Endothelial cell of umbilical vein (primary cell): Measurements from ENCODE around the gene RCAN1.

Experiments
- CTCF ChIP-seq, 2 donors: IDR thresholded peaks; 1 replicate in 1 of 2; 2 replicates in 1 of 2; pipeline ENCODE4 v1.5.1; 2011; ENCODE audit warnings: low read length in 2 of 2, mild to moderate bottlenecking in 2 of 2, moderate library complexity in 2 of 2, control low read depth in 1 of 2, inconsistent platforms in 1 of 2, low read depth in 1 of 2; ENCODE audit not compliant: insufficient read depth in 1 of 2; ENCODE audit errors: extremely low read depth in 1 of 2
- POLR2A ChIP-seq: IDR thresholded peaks from 2 replicates; pipeline ENCODE4 v1.6.1; 2012; ENCODE audit warnings: low read depth, mild to moderate bottlenecking, control low read depth, low read length

GRCh38 chr21:34583926-34584563 is 30.9 kb downstream of the RCAN1 start:
- TF ChIP-seq POLR2A (no peak), CTCF (IDR thresholded peaks at IDR 0.05; ENCODE audit: extremely low read depth in 1 of 2, insufficient read depth in 1 of 2, low read depth in 1 of 2, low read length in 2 of 2) (no peak)
